Right atrium auricular region (tissue), 2 donors: ENCODE results near the gene GATA2. TPM values are rescaled to one million over a fixed set of nuclear protein-coding genes. Genes with fewer than 3 reads are reported as not detected.

Source experiments
- DNase-seq: peaks from one replicate; pipeline ENCODE4 v3.0.0-alpha.2; 2019; ENCODE audit warnings: low spot score
- H3K27ac ChIP-seq, 2 donors: fragments of 200-600 bp; sonication (generic); 1 replicate in 1 of 2; 2 replicates in 1 of 2; pipeline ENCODE4 v1.5.1; 2016 to 2019
- H3K27me3 ChIP-seq, 2 donors: fragments of 200-600 bp; sonication (generic); one replicate each; pipeline versions ENCODE4 v1.5.1 to v1.6.0; 2017 to 2019
- H3K36me3 ChIP-seq: fragments of 200-600 bp; sonication (generic); one replicate; pipeline ENCODE4 v1.5.1; 2016
- H3K4me1 ChIP-seq, 2 donors: fragments of 200-600 bp; sonication (generic); one replicate each; pipeline versions ENCODE4 v1.5.1 to v1.6.0; 2017 to 2019
- H3K4me3 ChIP-seq, 2 donors: fragments of 200-600 bp; sonication (generic); 1 replicate in 1 of 2; 2 replicates in 1 of 2; pipeline ENCODE4 v1.5.1; 2017 to 2019; ENCODE audit warnings: mild to moderate bottlenecking in 1 of 2, moderate library complexity in 1 of 2
- H3K9me3 ChIP-seq, 2 donors: fragments of 200-600 bp; sonication (generic); one replicate each; pipeline ENCODE4 v1.5.1; 2019
- total RNA-seq, 2 donors: library from RNA; depleted of rRNA; stranded (reverse); fragments of >200 nt; gene quantifications; one replicate each; pipeline ENCODE4 v1.1.0, GENCODE V29; 2016
- TF ChIP-seq, protein P1 (sequence below), 2 donors: fragments of 200-600 bp; sonication (generic); IDR thresholded peaks; one replicate each; pipeline ENCODE4 v1.5.1; 2019; ENCODE audit warnings: antibody characterized with exemption in 2 of 2

The GATA2 gene
- total RNA-seq, 2 donors from 2014 or later, result 17.7 to 26.1 TPM

DNA sequence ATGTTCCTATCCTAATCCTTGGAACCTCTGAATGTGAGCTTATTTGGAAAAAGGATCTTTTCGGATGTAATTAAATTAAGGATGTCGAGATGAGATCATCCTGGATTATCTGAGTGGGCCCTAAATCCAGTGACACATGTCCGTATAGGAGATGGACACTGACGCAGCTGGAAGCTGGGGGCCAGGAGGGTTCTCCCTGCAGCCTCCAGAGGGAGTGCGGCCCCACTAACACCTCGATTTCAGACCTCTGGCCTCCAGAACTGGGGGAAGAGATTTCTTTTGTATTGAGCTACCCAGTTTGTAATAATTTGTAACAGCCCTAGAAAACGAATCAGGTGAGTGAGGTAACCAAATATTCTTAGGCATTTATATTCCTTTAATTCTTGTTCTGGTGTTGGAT is 28.8 kb downstream of the GATA2 start:
- Histone ChIP-seq H3K36me3 (no peaks in the 10 kb centered on the region), H3K27ac (no peak overlapping the region), H3K27me3 (no peaks in the 10 kb centered on the region), H3K4me3 (no peak overlapping the region), H3K4me1 (no peaks in the 10 kb centered on the region), H3K9me3 (no peaks in the 10 kb centered on the region)
- TF ChIP-seq, protein P1, sequence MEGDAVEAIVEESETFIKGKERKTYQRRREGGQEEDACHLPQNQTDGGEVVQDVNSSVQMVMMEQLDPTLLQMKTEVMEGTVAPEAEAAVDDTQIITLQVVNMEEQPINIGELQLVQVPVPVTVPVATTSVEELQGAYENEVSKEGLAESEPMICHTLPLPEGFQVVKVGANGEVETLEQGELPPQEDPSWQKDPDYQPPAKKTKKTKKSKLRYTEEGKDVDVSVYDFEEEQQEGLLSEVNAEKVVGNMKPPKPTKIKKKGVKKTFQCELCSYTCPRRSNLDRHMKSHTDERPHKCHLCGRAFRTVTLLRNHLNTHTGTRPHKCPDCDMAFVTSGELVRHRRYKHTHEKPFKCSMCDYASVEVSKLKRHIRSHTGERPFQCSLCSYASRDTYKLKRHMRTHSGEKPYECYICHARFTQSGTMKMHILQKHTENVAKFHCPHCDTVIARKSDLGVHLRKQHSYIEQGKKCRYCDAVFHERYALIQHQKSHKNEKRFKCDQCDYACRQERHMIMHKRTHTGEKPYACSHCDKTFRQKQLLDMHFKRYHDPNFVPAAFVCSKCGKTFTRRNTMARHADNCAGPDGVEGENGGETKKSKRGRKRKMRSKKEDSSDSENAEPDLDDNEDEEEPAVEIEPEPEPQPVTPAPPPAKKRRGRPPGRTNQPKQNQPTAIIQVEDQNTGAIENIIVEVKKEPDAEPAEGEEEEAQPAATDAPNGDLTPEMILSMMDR (IDR thresholded peaks at IDR 0.05), result peak in 1 of 2 donors; percentile 49
- no peak for DNase-seq

DNA sequence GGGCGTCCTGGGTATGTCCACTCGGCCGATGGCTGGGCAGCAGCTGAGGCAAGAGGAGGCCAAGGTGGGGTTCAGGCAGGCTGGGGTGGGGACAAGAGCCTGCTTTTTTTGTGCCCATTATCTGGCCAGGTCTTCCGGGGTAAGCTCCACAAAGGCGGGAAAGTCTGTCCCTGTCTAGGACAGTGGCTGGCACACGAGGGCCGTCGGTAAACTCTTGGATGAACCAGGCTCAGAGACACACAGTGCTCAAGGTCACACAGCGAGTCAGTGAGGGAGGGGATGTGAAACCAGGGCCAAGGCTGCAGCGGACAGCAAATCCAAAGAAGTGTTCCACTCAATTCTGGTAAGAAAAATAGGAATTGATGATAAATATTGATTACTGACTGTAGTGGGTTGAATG is 29.2 kb downstream of the GATA2 start:
- TF ChIP-seq, protein P1 (IDR thresholded peaks at IDR 0.05), result no peak
- DNase-seq, result no peak
- Histone ChIP-seq H3K36me3 (no peaks in the 10 kb centered on the region), H3K27ac (no peak overlapping the region), H3K9me3 (no peaks in the 10 kb centered on the region), H3K4me3 (no peak overlapping the region), H3K27me3 (no peaks in the 10 kb centered on the region), H3K4me1 (no peaks in the 10 kb centered on the region)

DNA sequence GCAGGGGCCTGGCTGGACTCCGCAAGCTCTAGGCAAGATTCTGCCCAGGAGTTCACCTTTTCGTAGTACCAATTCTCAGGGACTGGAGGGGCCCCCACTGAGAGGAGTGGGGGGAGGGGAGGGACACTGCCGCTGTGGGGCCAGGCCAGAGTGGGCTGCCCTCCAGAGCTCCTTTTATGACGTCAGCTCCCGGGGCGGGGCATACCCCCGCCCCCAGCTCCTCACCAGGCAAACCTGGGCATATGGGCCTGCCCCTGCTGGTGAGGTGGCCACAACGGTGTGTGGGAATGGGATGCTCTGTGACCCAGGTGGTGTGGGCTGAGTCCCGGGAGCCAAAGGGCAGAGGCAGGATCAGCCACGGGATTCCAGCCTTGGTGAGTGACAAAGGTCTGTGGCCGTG is 29.6 kb downstream of the GATA2 start:
- no peaks in the 10 kb centered on the region for H3K27me3 ChIP-seq
- no peak overlapping the region for H3K27ac ChIP-seq
- TF ChIP-seq, protein P1 (IDR thresholded peaks at IDR 0.05), result no peak
- no peak overlapping the region for H3K4me3 ChIP-seq
- H3K9me3 ChIP-seq, result no peaks in the 10 kb centered on the region
- no peak for DNase-seq
- no peaks in the 10 kb centered on the region for H3K36me3 ChIP-seq
- no peaks in the 10 kb centered on the region for H3K4me1 ChIP-seq

DNA sequence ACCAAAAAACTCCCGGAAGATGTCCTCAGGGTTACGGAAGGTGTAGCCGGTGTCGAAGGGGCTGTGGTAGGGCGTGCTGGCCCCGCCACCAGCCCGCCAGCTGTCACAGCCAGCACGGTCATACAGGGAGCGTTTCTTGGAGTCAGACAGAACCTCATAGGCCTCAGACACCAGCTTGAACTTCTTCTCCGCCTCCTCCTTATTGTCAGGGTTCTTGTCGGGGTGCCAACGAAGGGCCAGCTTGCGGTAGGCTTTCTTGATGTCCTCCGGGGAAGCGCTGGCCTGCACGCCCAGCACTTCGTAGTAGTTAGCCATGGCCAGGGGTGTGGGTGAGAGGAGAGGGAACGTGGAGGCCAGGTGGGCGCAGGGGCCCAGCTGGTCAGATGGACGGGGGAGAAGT is 30.1 kb downstream of the GATA2 start:
- Histone ChIP-seq H3K27me3 (no peaks in the 10 kb centered on the region), H3K27ac (no peak overlapping the region), H3K4me3 (no peak overlapping the region), H3K9me3 (no peaks in the 10 kb centered on the region), H3K36me3 (no peaks in the 10 kb centered on the region), H3K4me1 (no peaks in the 10 kb centered on the region)
- no peak for DNase-seq
- TF ChIP-seq, protein P1 (IDR thresholded peaks at IDR 0.05), result no peak

DNA sequence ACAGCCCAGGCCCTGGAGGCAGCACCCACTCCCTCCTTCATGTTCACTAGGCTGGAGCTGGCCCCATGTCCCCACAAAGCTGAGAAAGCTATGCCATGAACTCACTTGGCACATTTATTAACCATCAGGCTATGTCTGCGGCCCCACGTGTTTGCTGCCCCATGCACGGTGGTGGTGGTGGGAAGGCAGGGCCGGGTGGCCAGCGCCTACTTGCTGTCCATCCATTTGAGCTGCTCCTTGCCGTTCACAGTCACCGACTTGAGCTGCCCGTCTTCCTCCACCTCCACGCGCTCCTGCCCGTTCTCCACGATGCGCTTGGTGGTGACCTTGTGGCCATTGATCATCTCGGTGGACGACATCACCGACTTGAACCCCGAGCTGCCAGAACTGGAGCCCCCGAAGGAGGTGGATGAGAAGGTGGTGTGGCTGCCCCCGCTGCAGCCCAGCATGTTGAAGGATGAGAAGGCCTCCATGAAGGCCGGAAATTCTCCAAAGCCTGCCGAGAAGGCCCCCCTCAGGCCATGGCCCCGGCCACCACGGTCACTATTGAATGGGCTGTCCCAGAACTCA is 30.6 kb downstream of the GATA2 start:
- Histone ChIP-seq H3K27ac (no peak overlapping the region), H3K4me1 (no peaks in the 10 kb centered on the region), H3K9me3 (no peaks in the 10 kb centered on the region), H3K4me3 (no peak overlapping the region), H3K27me3 (no peaks in the 10 kb centered on the region), H3K36me3 (no peaks in the 10 kb centered on the region)
- TF ChIP-seq, protein P1 (IDR thresholded peaks at IDR 0.05), result no peak
- DNase-seq, result no peak

DNA sequence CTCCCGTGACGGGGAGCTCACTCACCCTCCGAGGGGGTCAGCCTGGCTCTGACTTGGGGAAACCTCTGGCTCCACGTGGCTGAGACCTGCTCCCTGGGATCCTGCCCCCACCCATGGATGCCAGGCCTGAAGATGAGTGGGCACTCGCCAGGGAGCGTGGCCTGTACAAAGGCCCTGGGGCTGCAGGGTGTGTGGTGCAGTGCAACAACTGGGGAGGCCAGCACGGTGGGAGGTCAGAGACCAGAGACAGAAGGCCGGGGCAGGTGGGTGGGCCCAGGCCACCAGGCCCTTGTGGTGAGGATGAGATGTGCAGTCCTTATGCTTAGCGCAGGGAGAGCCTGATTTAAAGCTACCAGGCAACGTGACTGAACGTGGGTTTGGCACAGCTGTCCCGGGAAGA is 31.3 kb downstream of the GATA2 start:
- H3K4me1 ChIP-seq, result no peaks in the 10 kb centered on the region
- no peak overlapping the region for H3K27ac ChIP-seq
- H3K4me3 ChIP-seq, result no peak overlapping the region
- no peaks in the 10 kb centered on the region for H3K9me3 ChIP-seq
- TF ChIP-seq, protein P1 (IDR thresholded peaks at IDR 0.05), result no peak
- no peak for DNase-seq
- H3K27me3 ChIP-seq, result no peaks in the 10 kb centered on the region
- H3K36me3 ChIP-seq, result no peaks in the 10 kb centered on the region
